Thyroid gland (tissue), 4 donors: ENCODE results near the gene LAMC1.

Experiments used
- CTCF ChIP-seq, 6 experiments: fragments of 200-600 bp in 3 of 6; fragments of 450-650 bp in 3 of 6; sonication (generic) in 3 of 6; IDR thresholded peaks; one replicate each; pipeline ENCODE4 v1.5.1; 2016 to 2019; ENCODE audit warnings: antibody characterized with exemption in 6 of 6, mild to moderate bottlenecking in 2 of 6, inconsistent platforms in 1 of 6, moderate library complexity in 1 of 6
- POLR2A ChIP-seq, 2 donors: fragments of 450-650 bp; IDR thresholded peaks; one replicate each; pipeline ENCODE4 v1.6.1; 2017; ENCODE audit warnings: antibody characterized with exemption in 2 of 2, mild to moderate bottlenecking in 2 of 2, moderate library complexity in 1 of 2

DNA sequence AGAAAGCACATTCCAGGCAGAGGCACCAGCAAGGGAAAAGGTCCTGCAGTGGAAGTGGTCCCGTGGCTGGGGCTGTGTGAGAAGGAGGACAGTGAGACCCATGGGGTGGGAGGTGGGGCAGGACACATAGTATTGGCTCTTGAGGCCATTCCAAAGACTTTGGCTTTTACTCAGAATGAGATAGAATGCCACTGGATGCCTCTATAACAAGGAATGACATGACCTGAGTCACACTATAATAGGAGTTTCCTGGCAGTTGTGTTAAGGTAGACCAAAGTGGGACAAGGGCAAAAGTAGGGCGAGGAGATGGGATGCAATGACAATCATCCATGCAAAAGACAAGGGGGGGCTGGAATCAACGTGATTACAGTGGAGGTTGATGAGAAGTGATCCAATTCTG is 138.2 kb downstream of the LAMC1 start:
- no peak for TF ChIP-seq POLR2A (IDR thresholded peaks at IDR 0.05)
- no peak for TF ChIP-seq CTCF (IDR thresholded peaks at IDR 0.05)
